T-cell (primary cell): ENCODE results near the gene EEA1. TPM values are rescaled to one million over a fixed set of nuclear protein-coding genes. Genes with fewer than 3 reads are reported as not detected.
"Not testable (repeated sequence)": the region's sequence is repeated elsewhere in the genome, so short reads cannot be mapped to it uniquely, and the experiment has no call there.

Source experiments
- ATAC-seq, 4 experiments: fragments of 200-7000 bp in 3 of 4; fragments of 150-1000 bp in 1 of 4; cut with Tn5 transposase; replicated peaks in 1 of 4; 1 replicate in 3 of 4; 2 replicates in 1 of 4; pipeline ENCODE4 v1.10.0; 2021; ENCODE audit warnings: moderate library complexity in 3 of 4, mild to moderate bottlenecking in 2 of 4, moderate number of reproducible peaks in 1 of 4
- CTCF ChIA-PET, 2 donors: fragments of 300-600 bp; sonication (Branson Sonifier 250); formaldehyde crosslinking; loops; one replicate each; lab custom pipeline; 2022; ENCODE audit warnings: antibody characterized with exemption in 2 of 2; lab: Charles Lee
- POLR2A ChIA-PET, 2 donors: fragments of 300-600 bp; sonication (Branson Sonifier 250); formaldehyde crosslinking; loops; one replicate each; lab custom pipeline; 2022; ENCODE audit warnings: antibody characterized with exemption in 2 of 2; lab: Charles Lee
- DNase-seq, 35 experiments: peaks; one replicate each; pipeline versions ENCODE4 v3.0.0 to v3.0.0-alpha.2; 2013 to 2023
- H3K27ac ChIP-seq: one replicate; pipeline ENCODE4 v1.5.1; 2013; ENCODE audit warnings: low read length
- H3K27me3 ChIP-seq, 2 experiments: replicated peaks in 1 of 2; 1 replicate in 1 of 2; 2 replicates in 1 of 2; pipeline versions ENCODE4 v1.6.1 to v1.7.0; 2013; ENCODE audit warnings: low read length in 1 of 2, mixed read lengths in 1 of 2; ENCODE audit not compliant: control insufficient read depth in 2 of 2, insufficient read depth in 2 of 2; ENCODE audit errors: extremely low read depth in 1 of 2
- H3K36me3 ChIP-seq, 2 donors: 1 replicate in 1 of 2; 2 replicates in 1 of 2; pipeline versions ENCODE4 v1.6.1 to v1.7.0; 2013; ENCODE audit warnings: low read length in 1 of 2; ENCODE audit not compliant: control insufficient read depth in 2 of 2, insufficient read depth in 1 of 2; ENCODE audit errors: extremely low read depth in 1 of 2
- H3K4me1 ChIP-seq, 2 experiments: 1 replicate in 1 of 2; 2 replicates in 1 of 2; pipeline versions ENCODE4 v1.6.1 to v1.7.0; 2013; ENCODE audit warnings: low read length in 2 of 2, mixed read lengths in 1 of 2; ENCODE audit not compliant: insufficient read depth in 2 of 2, control insufficient read depth in 1 of 2; ENCODE audit errors: extremely low read depth in 1 of 2
- H3K4me3 ChIP-seq, 2 donors: 1 replicate in 1 of 2; 2 replicates in 1 of 2; pipeline versions ENCODE4 v1.5.1 to v1.7.0; 2013; ENCODE audit warnings: mild to moderate bottlenecking in 2 of 2, low read length in 1 of 2, moderate library complexity in 1 of 2; ENCODE audit not compliant: control insufficient read depth in 1 of 2; ENCODE audit errors: extremely low read depth in 1 of 2
- H3K9me3 ChIP-seq: 2 replicates; pipeline ENCODE4 v1.7.0; 2013
- H3K27ac Mint-ChIP-seq, 2 donors: one replicate each; pipeline ENCODE4 v1.8.0; 2020 to 2021; ENCODE audit warnings: mild to moderate bottlenecking in 2 of 2, mixed read lengths in 2 of 2
- H3K27me3 Mint-ChIP-seq, 2 donors: one replicate each; pipeline ENCODE4 v1.8.0; 2021 to 2022; ENCODE audit warnings: mixed read lengths in 2 of 2
- H3K36me3 Mint-ChIP-seq: one replicate; pipeline ENCODE4 v1.8.0; 2021; ENCODE audit warnings: mixed read lengths
- H3K4me1 Mint-ChIP-seq, 3 donors: one replicate each; pipeline ENCODE4 v1.8.0; 2020 to 2022; ENCODE audit warnings: mixed read lengths in 3 of 3, mild to moderate bottlenecking in 1 of 3
- H3K4me3 Mint-ChIP-seq, 3 donors: one replicate each; pipeline ENCODE4 v1.8.0; 2020 to 2022; ENCODE audit warnings: mild to moderate bottlenecking in 3 of 3, mixed read lengths in 3 of 3, moderate library complexity in 3 of 3
- H3K9me3 Mint-ChIP-seq, 3 donors: one replicate each; pipeline ENCODE4 v1.8.0; 2020 to 2022; ENCODE audit warnings: mixed read lengths in 3 of 3
- WGBS: methylation state at CpG from one replicate; pipeline ENCODE4 v1.1.5; 2013; ENCODE audit warnings: missing lambda C conversion rate; ENCODE audit not compliant: insufficient coverage; 5-methylcytosine and 5-hydroxymethylcytosine counted together
- total RNA-seq, 35 experiments: library from RNA in 6 of 35; stranded (reverse) in 6 of 35; fragments of 120-200 nt in 1 of 35; gene quantifications; one replicate each; pipeline versions ENCODE4 v1.2.1 to v1.2.4 and lab custom pipeline; 2013 to 2026

Gene EEA1
- total RNA-seq, 5 donors from 2014 or later (not counting 1 experiment from before 2014, with no cell fraction given): 21.4 to 29.5 (median 23.5) TPM

GRCh38 chr12:92794356-92794755 lies 134.7 kb downstream of the EEA1 start:
- H3K4me3 Mint-ChIP-seq, H3K4me1 ChIP-seq, H3K9me3 ChIP-seq, POLR2A ChIA-PET, ATAC-seq, H3K27ac ChIP-seq, H3K27ac Mint-ChIP-seq, H3K36me3 ChIP-seq, H3K4me3 ChIP-seq, H3K27me3 Mint-ChIP-seq, H3K27me3 ChIP-seq, DNase-seq: not testable (repeated sequence)
- CTCF ChIA-PET: interaction anchor here in 1 of 2 donors (0.6 kb wide), 2 partner anchors 149 to 629 kb away, joined by 3 to 14 read pairs; no protein-coding TSS in a partner anchor
- Mint-ChIP-seq H3K36me3 (peaks cover 76% of the 10 kb centered on the region), H3K9me3 (peaks cover 8 to 27% (median 14%) of the 10 kb centered on the region in 3 donors), H3K4me1 (peaks cover 16 to 23% (median 20%) of the 10 kb centered on the region in 3 donors)
- WGBS: 100% methylated on average over 2 of the region's 5 CpGs

GRCh38 chr12:92786045-92786444 lies 143.1 kb downstream of the EEA1 start:
- Histone ChIP-seq H3K9me3 (no peaks in the 10 kb centered on the region), H3K36me3 (peaks cover 0 to 18% of the 10 kb centered on the region in 2 donors), H3K27me3 (no peaks in the 10 kb centered on the region), H3K4me1 (peaks cover 0 to 3% of the 10 kb centered on the region in 2 experiments), H3K27ac (no peak overlapping the region), H3K4me3 (no peak overlapping the region)
- 100% methylated on average over 1 of the region's 1 CpG for WGBS
- ChIA-PET CTCF (interaction anchor here (0.5 to 3.7 kb wide), 13 partner anchors 10 to 1316 kb away, joined by 3 to 23 read pairs (median 4); no protein-coding TSS in a partner anchor), POLR2A (no interaction called here)
- peaks cover 28% of the 10 kb centered on the region for H3K36me3 Mint-ChIP-seq
- no peak overlapping the region for H3K4me3 Mint-ChIP-seq
- no peak for DNase-seq
- peak overlapping the region in 1 of 2 donors; percentile 11 for H3K27ac Mint-ChIP-seq
- H3K27me3 Mint-ChIP-seq: no peaks in the 10 kb centered on the region
- ATAC-seq: no peak
- H3K9me3 Mint-ChIP-seq: peaks cover 0 to 5% (median under 1%) of the 10 kb centered on the region in 3 donors
- H3K4me1 Mint-ChIP-seq: peaks cover 18 to 23% (median 21%) of the 10 kb centered on the region in 3 donors

GRCh38 chr12:92785563-92785950 lies 143.5 kb downstream of the EEA1 start:
- Histone ChIP-seq H3K9me3 (no peaks in the 10 kb centered on the region), H3K36me3 (peaks cover 0 to 20% of the 10 kb centered on the region in 2 donors), H3K4me3 (no peak overlapping the region), H3K27me3 (no peaks in the 10 kb centered on the region), H3K4me1 (peaks cover 0 to 3% of the 10 kb centered on the region in 2 experiments), H3K27ac (no peak overlapping the region)
- no peaks in the 10 kb centered on the region for H3K27me3 Mint-ChIP-seq
- H3K9me3 Mint-ChIP-seq: peaks cover 0 to 4% (median 0%) of the 10 kb centered on the region in 3 donors
- no peak overlapping the region for H3K4me3 Mint-ChIP-seq
- POLR2A ChIA-PET: interaction anchor here in 1 of 2 donors (0.6 kb wide), 1 partner anchor 648 kb away, joined by 3 read pairs; no protein-coding TSS in a partner anchor
- CTCF ChIA-PET: interaction anchor here (0.5 to 3.7 kb wide), 15 partner anchors 11 to 1316 kb away, joined by 3 to 23 read pairs (median 4); partner anchors contain the start of gene EEA1 (in 1 of the 2)
- DNase-seq: no peak
- no peak for ATAC-seq
- no peak overlapping the region for H3K27ac Mint-ChIP-seq
- H3K4me1 Mint-ChIP-seq: peaks cover 18 to 21% (median 20%) of the 10 kb centered on the region in 3 donors
- H3K36me3 Mint-ChIP-seq: peaks cover 25% of the 10 kb centered on the region
- WGBS: no CpG with 5 or more reads among the region's 1 CpG

GRCh38 chr12:92784797-92785562 lies 144.1 kb downstream of the EEA1 start:
- Histone ChIP-seq H3K4me3 (no peak overlapping the region), H3K27ac (no peak overlapping the region), H3K27me3 (no peaks in the 10 kb centered on the region), H3K9me3 (no peaks in the 10 kb centered on the region), H3K36me3 (peaks cover 0 to 20% of the 10 kb centered on the region in 2 donors), H3K4me1 (peaks cover 0 to 3% of the 10 kb centered on the region in 2 experiments)
- POLR2A ChIA-PET: interaction anchor here in 1 of 2 donors (0.6 kb wide), 1 partner anchor 647 kb away, joined by 3 read pairs; no protein-coding TSS in a partner anchor
- CTCF ChIA-PET: interaction anchor here (0.5 to 3.7 kb wide), 27 partner anchors 11 to 1317 kb away, joined by 3 to 23 read pairs (median 4); partner anchors contain the start of gene EEA1 (in 2 of the 2)
- Mint-ChIP-seq H3K27ac (no peak overlapping the region), H3K4me1 (peaks cover 12 to 16% (median 14%) of the 10 kb centered on the region in 3 donors), H3K9me3 (no peaks in the 10 kb centered on the region), H3K27me3 (no peaks in the 10 kb centered on the region), H3K4me3 (no peak overlapping the region), H3K36me3 (peaks cover 19% of the 10 kb centered on the region)
- DNase-seq: peak in 22 of 35 experiments; percentile 1 to 78 (median 14)
- peak; percentile 96 to 99 (median 98) for ATAC-seq
- WGBS: 67% methylated on average over 1 of the region's 1 CpG

DNA sequence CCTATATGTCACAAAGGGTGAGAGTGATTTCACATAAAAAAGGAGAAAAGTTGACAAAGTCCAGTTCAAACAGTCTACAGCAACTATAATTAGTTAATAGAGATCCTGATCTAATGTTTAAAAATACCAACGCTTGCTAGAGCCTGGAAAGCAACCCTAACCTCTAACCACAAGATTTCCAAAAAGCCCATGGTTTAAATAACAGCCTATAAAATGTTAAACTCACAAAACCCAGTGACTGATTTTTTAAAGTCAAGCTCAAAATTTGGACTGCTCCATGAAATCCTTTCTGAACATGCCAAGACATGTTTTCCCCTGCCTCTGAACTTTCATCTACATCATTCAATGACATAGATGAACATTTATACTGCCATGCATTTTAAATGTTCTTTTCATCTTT lies 144.7 kb downstream of the EEA1 start:
- no CpG with 5 or more reads among the region's 1 CpG for WGBS
- DNase-seq (no peak), ATAC-seq (no peak)
- H3K4me1 ChIP-seq: peaks cover 0 to under 1% of the 10 kb centered on the region in 2 experiments
- H3K27ac ChIP-seq: no peak overlapping the region
- no peaks in the 10 kb centered on the region for H3K27me3 ChIP-seq
- CTCF ChIA-PET: interaction anchor here (0.6 to 3.7 kb wide), 21 partner anchors 10 to 1318 kb away, joined by 3 to 23 read pairs (median 4); partner anchors contain the start of gene EEA1 (in 2 of the 2)
- POLR2A ChIA-PET: interaction anchor here in 1 of 2 donors (0.5 kb wide), 1 partner anchor 508 kb away, joined by 3 read pairs; no protein-coding TSS in a partner anchor
- H3K27ac Mint-ChIP-seq: no peak overlapping the region
- no peak overlapping the region for H3K4me3 Mint-ChIP-seq
- no peak overlapping the region for H3K4me3 ChIP-seq
- H3K4me1 Mint-ChIP-seq: peaks cover 6 to 10% (median 8%) of the 10 kb centered on the region in 3 donors
- peaks cover 16% of the 10 kb centered on the region for H3K36me3 Mint-ChIP-seq
- H3K36me3 ChIP-seq: peaks cover 0 to 20% of the 10 kb centered on the region in 2 donors
- H3K9me3 ChIP-seq: no peaks in the 10 kb centered on the region
- no peaks in the 10 kb centered on the region for H3K9me3 Mint-ChIP-seq
- H3K27me3 Mint-ChIP-seq: no peaks in the 10 kb centered on the region

GRCh38 chr12:92779902-92780301 lies 149.2 kb downstream of the EEA1 start:
- Mint-ChIP-seq H3K4me3 (no peak overlapping the region), H3K9me3 (no peaks in the 10 kb centered on the region), H3K4me1 (no peaks in the 10 kb centered on the region), H3K27me3 (no peaks in the 10 kb centered on the region), H3K27ac (no peak overlapping the region), H3K36me3 (peaks cover 42% of the 10 kb centered on the region)
- Histone ChIP-seq H3K4me3 (no peak overlapping the region), H3K9me3 (no peaks in the 10 kb centered on the region), H3K27ac (no peak overlapping the region), H3K4me1 (no peaks in the 10 kb centered on the region), H3K36me3 (peaks cover 0 to 35% of the 10 kb centered on the region in 2 donors), H3K27me3 (no peaks in the 10 kb centered on the region)
- DNase-seq (no peak), ATAC-seq (no peak)
- WGBS: no CpG with 5 or more reads among the region's 1 CpG
- CTCF ChIA-PET: no interaction called here
- POLR2A ChIA-PET: no interaction called here
